Adrenal gland (tissue), 5 donors: ENCODE data around the gene ZFHX3.

Experiments used
- POLR2A ChIP-seq, 2 donors: fragments of 450-650 bp; IDR thresholded peaks; one replicate each; pipeline ENCODE4 v1.6.1; 2017; ENCODE audit warnings: antibody characterized with exemption in 2 of 2, mild to moderate bottlenecking in 2 of 2, moderate library complexity in 1 of 2
- TF ChIP-seq, protein P1 (sequence below), 6 experiments: fragments of 450-650 bp in 4 of 6; fragments of 200-600 bp in 2 of 6; sonication (generic) in 1 of 6; IDR thresholded peaks; 1 replicate in 5 of 6; 2 replicates in 1 of 6; pipeline versions ENCODE4 v1.5.1 to v1.8.0; 2016 to 2021; ENCODE audit warnings: antibody characterized with exemption in 6 of 6, mild to moderate bottlenecking in 2 of 6, moderate library complexity in 1 of 6
- donor health status: DM: no; HTN: no; CAD: no.

DNA sequence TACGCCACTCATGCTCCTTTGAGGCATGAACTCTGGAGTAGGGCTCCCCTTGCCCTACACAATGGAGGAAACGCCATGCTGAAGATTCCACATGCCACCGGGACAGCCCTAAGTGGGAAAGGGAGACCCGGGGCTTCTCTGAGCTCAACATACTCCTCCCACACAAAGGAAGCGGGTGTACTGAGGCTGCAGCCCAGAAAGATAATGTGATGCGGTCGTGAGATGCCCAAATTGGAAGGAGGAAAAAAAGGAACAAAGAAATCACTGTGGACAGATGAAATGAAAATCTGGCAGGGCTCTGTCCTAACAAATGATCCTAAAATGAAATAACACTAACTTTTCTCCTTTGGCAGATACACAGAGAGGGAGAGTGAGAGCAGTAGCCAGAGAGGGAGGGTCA, 182.1 kb downstream of the ZFHX3 start:
- TF ChIP-seq, protein P1, sequence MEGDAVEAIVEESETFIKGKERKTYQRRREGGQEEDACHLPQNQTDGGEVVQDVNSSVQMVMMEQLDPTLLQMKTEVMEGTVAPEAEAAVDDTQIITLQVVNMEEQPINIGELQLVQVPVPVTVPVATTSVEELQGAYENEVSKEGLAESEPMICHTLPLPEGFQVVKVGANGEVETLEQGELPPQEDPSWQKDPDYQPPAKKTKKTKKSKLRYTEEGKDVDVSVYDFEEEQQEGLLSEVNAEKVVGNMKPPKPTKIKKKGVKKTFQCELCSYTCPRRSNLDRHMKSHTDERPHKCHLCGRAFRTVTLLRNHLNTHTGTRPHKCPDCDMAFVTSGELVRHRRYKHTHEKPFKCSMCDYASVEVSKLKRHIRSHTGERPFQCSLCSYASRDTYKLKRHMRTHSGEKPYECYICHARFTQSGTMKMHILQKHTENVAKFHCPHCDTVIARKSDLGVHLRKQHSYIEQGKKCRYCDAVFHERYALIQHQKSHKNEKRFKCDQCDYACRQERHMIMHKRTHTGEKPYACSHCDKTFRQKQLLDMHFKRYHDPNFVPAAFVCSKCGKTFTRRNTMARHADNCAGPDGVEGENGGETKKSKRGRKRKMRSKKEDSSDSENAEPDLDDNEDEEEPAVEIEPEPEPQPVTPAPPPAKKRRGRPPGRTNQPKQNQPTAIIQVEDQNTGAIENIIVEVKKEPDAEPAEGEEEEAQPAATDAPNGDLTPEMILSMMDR (IDR thresholded peaks at IDR 0.05) = no peak
- TF ChIP-seq POLR2A (IDR thresholded peaks at IDR 0.05) = no peak
